ENCODE measurements around the gene TRDN.

DNA sequence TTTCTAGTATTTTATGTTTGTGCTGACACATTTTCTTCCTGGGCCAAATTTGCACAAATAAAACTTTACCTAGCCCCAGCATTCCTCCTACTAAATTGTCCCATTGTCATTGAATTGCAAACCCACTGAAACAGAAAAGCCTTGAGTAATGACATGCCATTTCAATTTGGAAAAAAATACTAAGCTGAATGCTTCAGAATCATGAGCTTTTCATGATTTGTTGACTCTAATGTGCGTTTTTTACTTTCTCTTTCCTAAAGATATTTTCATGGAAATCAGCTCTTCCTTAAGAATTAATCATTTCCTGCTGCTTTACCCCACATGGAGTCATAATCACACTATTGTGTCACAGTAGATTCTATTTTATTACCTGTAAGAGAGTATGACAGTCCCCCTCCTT lies 47.4 kb downstream of the TRDN start:
- TF ChIP-seq, protein P1, sequence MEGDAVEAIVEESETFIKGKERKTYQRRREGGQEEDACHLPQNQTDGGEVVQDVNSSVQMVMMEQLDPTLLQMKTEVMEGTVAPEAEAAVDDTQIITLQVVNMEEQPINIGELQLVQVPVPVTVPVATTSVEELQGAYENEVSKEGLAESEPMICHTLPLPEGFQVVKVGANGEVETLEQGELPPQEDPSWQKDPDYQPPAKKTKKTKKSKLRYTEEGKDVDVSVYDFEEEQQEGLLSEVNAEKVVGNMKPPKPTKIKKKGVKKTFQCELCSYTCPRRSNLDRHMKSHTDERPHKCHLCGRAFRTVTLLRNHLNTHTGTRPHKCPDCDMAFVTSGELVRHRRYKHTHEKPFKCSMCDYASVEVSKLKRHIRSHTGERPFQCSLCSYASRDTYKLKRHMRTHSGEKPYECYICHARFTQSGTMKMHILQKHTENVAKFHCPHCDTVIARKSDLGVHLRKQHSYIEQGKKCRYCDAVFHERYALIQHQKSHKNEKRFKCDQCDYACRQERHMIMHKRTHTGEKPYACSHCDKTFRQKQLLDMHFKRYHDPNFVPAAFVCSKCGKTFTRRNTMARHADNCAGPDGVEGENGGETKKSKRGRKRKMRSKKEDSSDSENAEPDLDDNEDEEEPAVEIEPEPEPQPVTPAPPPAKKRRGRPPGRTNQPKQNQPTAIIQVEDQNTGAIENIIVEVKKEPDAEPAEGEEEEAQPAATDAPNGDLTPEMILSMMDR (IDR thresholded peaks at IDR 0.05 in 8 of 11, conservative IDR thresholded peaks at IDR 0.05 in 3 of 11): no peak
- no peak for TF ChIP-seq POLR2AphosphoS5 (IDR thresholded peaks at IDR 0.05)
